Loucy (cell line): ENCODE measurements around the gene KCNMB2.

Experiments
- H2AFZ ChIP-seq: fragments of 200-600 bp; sonication (generic); 2 replicates; pipeline ENCODE4 v1.6.0; 2016; ENCODE audit warnings: antibody characterized with exemption, mild to moderate bottlenecking, low read length, moderate library complexity
- H3F3A ChIP-seq: fragments of 200-600 bp; 2 replicates; pipeline ENCODE4 v1.6.0; 2016; ENCODE audit warnings: antibody characterized with exemption, low read depth, mild to moderate bottlenecking
- H3K27me3 ChIP-seq: fragments of 200-600 bp; sonication (generic); 2 replicates; pipeline ENCODE4 v1.6.1; 2014; ENCODE audit warnings: low read length, mild to moderate bottlenecking; ENCODE audit not compliant: insufficient read depth, poor library complexity, severe bottlenecking
- H3K36me3 ChIP-seq: fragments of 200-600 bp; sonication (generic); 2 replicates; pipeline ENCODE4 v1.6.1; 2016; ENCODE audit warnings: low read length; ENCODE audit not compliant: insufficient read depth
- H3K4me1 ChIP-seq: fragments of 200-600 bp; sonication (generic); 2 replicates; pipeline ENCODE4 v1.5.1; 2014; ENCODE audit warnings: low read length, mild to moderate bottlenecking; ENCODE audit not compliant: insufficient read depth, poor library complexity, severe bottlenecking
- H3K4me2 ChIP-seq: fragments of 200-600 bp; sonication (generic); 2 replicates; pipeline ENCODE4 v1.6.0; 2014; ENCODE audit warnings: antibody characterized with exemption, low read length, low read depth, mild to moderate bottlenecking; ENCODE audit not compliant: poor library complexity, severe bottlenecking
- H3K4me3 ChIP-seq: fragments of 200-600 bp; sonication (generic); 2 replicates; pipeline ENCODE4 v1.5.1; 2014; ENCODE audit warnings: low read length, mild to moderate bottlenecking, mixed read lengths; ENCODE audit not compliant: poor library complexity, severe bottlenecking
- H3K79me2 ChIP-seq: fragments of 200-600 bp; sonication (generic); 2 replicates; pipeline ENCODE4 v1.6.1; 2014; ENCODE audit warnings: low read length; ENCODE audit not compliant: insufficient read depth
- H3K9ac ChIP-seq: fragments of 200-600 bp; sonication (generic); 2 replicates; pipeline ENCODE4 v1.6.0; 2014; ENCODE audit warnings: mild to moderate bottlenecking, low read depth, low read length, moderate library complexity; ENCODE audit not compliant: poor library complexity, severe bottlenecking
- H3K9me2 ChIP-seq: fragments of 200-600 bp; sonication (generic); replicated peaks from 2 replicates; pipeline ENCODE4 v1.6.1; 2016; ENCODE audit warnings: low read depth, low read length, mixed read lengths
- H3K9me3 ChIP-seq: fragments of 200-600 bp; sonication (generic); 2 replicates; pipeline ENCODE4 v1.6.1; 2014; ENCODE audit warnings: mild to moderate bottlenecking, antibody characterized with exemption, low read length, low read depth; ENCODE audit not compliant: insufficient read depth
- H4K20me1 ChIP-seq: fragments of 200-600 bp; sonication (generic); 2 replicates; pipeline ENCODE4 v1.6.0; 2014; ENCODE audit warnings: antibody characterized with exemption, low read length, mild to moderate bottlenecking; ENCODE audit not compliant: insufficient read depth, poor library complexity, severe bottlenecking
- CTCF ChIP-seq: fragments of 200-600 bp; sonication (generic); conservative IDR thresholded peaks from 2 replicates; pipeline ENCODE4 v1.5.1; 2014; ENCODE audit warnings: mild to moderate bottlenecking, antibody characterized with exemption, low read length
- EZH2phosphoT487 ChIP-seq: fragments of 200-600 bp; IDR thresholded peaks from 2 replicates; pipeline ENCODE4 v1.6.1; 2018; ENCODE audit warnings: antibody characterized with exemption, mild to moderate bottlenecking, moderate library complexity, borderline replicate concordance

The KCNMB2 gene

DNA sequence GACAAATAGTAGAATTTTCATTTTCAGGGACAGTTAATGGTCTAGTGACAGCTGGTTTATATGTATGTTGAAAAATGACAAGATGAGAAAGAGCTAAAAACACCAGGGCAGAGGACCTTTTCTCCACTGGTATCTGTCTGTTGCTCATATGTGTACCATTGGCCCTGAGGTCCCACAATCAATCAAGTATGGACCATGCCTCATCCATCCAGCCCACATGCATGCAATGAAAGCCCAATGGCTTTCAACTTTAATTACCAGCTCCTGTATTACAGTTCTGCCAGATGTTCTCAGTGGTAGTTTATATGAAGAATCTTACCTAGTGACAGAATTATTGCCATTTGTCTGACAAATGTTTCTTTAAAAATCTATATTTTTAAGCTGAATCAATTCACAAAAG, 301.3 kb downstream of the KCNMB2 start:
- TF ChIP-seq CTCF = no peak
- no peak for TF ChIP-seq EZH2phosphoT487
- Histone ChIP-seq H2AFZ (no peak overlapping the region), H3K4me3 (no peak overlapping the region), H3K4me1 (no peaks in the 10 kb centered on the region), H3F3A (no peaks in the 10 kb centered on the region), H3K9ac (no peak overlapping the region), H3K36me3 (no peaks in the 10 kb centered on the region), H3K4me2 (no peak overlapping the region), H3K79me2 (no peaks in the 10 kb centered on the region), H3K27me3 (no peaks in the 10 kb centered on the region), H4K20me1 (no peaks in the 10 kb centered on the region), H3K9me3 (no peaks in the 10 kb centered on the region), H3K9me2 (no peaks in the 10 kb centered on the region)

GRCh38 chr3:178840586-178840985, 304.4 kb downstream of the KCNMB2 start:
- Histone ChIP-seq H3K4me3 (no peak overlapping the region), H3K9ac (no peak overlapping the region), H4K20me1 (no peaks in the 10 kb centered on the region), H3K4me1 (no peaks in the 10 kb centered on the region), H3K27me3 (no peaks in the 10 kb centered on the region), H3K9me3 (no peaks in the 10 kb centered on the region), H2AFZ (no peak overlapping the region), H3F3A (no peaks in the 10 kb centered on the region), H3K4me2 (no peak overlapping the region), H3K36me3 (no peaks in the 10 kb centered on the region), H3K9me2 (no peaks in the 10 kb centered on the region), H3K79me2 (no peaks in the 10 kb centered on the region)
- TF ChIP-seq EZH2phosphoT487 (no peak), CTCF (no peak)

DNA sequence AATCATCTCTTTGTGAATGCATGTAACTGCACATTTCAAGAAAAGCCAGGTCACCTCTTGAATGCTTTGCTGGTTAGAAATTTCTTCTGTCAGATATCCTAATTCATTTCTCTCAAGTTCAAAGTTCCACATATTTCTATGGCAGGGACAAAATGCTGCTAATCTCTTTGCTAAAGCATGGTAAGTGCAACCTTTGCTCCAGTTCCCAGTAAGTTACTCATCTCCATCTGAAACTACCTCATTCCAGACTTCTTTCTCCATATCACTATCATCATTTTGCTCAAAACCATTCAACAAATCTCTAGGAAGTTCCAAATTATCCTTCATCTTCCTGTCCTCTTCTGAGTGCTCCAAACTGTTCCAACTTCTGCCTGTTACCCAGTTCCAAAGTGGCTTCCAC, 304.8 kb downstream of the KCNMB2 start:
- Histone ChIP-seq H3F3A (no peaks in the 10 kb centered on the region), H3K9me3 (no peaks in the 10 kb centered on the region), H3K36me3 (no peaks in the 10 kb centered on the region), H3K79me2 (no peaks in the 10 kb centered on the region), H3K4me1 (no peaks in the 10 kb centered on the region), H4K20me1 (no peaks in the 10 kb centered on the region), H3K4me3 (no peak overlapping the region), H3K27me3 (no peaks in the 10 kb centered on the region), H3K9me2 (no peaks in the 10 kb centered on the region), H3K9ac (no peak overlapping the region), H3K4me2 (no peak overlapping the region), H2AFZ (no peak overlapping the region)
- TF ChIP-seq CTCF = no peak
- no peak for TF ChIP-seq EZH2phosphoT487
